ENCODE data around the gene KRT14. TPM values are rescaled to one million over a fixed set of nuclear protein-coding genes. Genes with fewer than 3 reads are reported as not detected.

Gene KRT14
- total and polyA plus RNA-seq, 2 donors (not counting 3 experiments of a cell fraction or from before 2014, with no cell fraction given) = 0.12 to 0.66 TPM

GRCh38 chr17:41547378-41547841, 39.3 kb downstream of the KRT14 start:
- Histone ChIP-seq H3K27ac (ENCODE audit: insufficient read depth, low read depth, low read length) (no peak overlapping the region), H3K9me3 (replicated peaks; ENCODE audit: control insufficient read depth, insufficient read depth, low read length) (no peaks in the 10 kb centered on the region), H3K79me2 (ENCODE audit: control insufficient read depth, insufficient read depth, low read length) (no peaks in the 10 kb centered on the region), H3K36me3 (ENCODE audit: control insufficient read depth in 2 of 2, extremely low read depth in 1 of 2, insufficient read depth in 2 of 2, low read length in 2 of 2) (no peaks in the 10 kb centered on the region), H3K27me3 (ENCODE audit: control insufficient read depth in 2 of 2, insufficient read depth in 2 of 2, low read length in 2 of 2) (no peaks in the 10 kb centered on the region), H3K4me3 (replicated peaks in 1 of 3; ENCODE audit: insufficient read depth in 1 of 3, low read depth in 1 of 3, low read length in 3 of 3) (no peak overlapping the region), H3K9ac (replicated peaks; ENCODE audit: extremely low read depth, insufficient read depth, low read length) (no peak overlapping the region), H2AFZ (ENCODE audit: low read depth, low read length) (peak overlapping the region; percentile 32), H3K4me1 (ENCODE audit: control insufficient read depth, extremely low read depth, insufficient read depth, low read length) (peaks cover 19% of the 10 kb centered on the region), H3K4me2 (ENCODE audit: insufficient read depth, low read length) (no peak overlapping the region), H3K9me1 (replicated peaks; ENCODE audit: control insufficient read depth, extremely low read depth, insufficient read depth, low read length) (no peaks in the 10 kb centered on the region), H4K20me1 (replicated peaks; ENCODE audit: control insufficient read depth, extremely low read depth, insufficient read depth, low read length) (no peaks in the 10 kb centered on the region)
- ChIA-PET POLR2A (interaction anchor here (2.2 kb wide), 1 partner anchor 26 kb away, joined by 6 read pairs; no protein-coding TSS in a partner anchor), CTCF (interaction anchor here (0.8 to 9.2 kb wide), 18 partner anchors 8 to 692 kb away, joined by 4 to 369 read pairs (median 28); partner anchors contain the start of genes EIF1, KRT15, KRT19 and KRT35)
- no peak for TF ChIP-seq FOS (IDR thresholded peaks at IDR 0.05; ENCODE audit: borderline replicate concordance, insufficient read depth, low read length)
- TF ChIP-seq GATA2 (IDR thresholded peaks at IDR 0.05; ENCODE audit: insufficient read depth, insufficient read length, low read depth, low read length) = no peak
- TF ChIP-seq POLR2AphosphoS5 (IDR thresholded peaks at IDR 0.05; ENCODE audit: insufficient read depth, low read depth, low read length) = no peak
- TF ChIP-seq POLR2A (IDR thresholded peaks at IDR 0.05; ENCODE audit: low read depth, low read length) = no peak
- no peak for TF ChIP-seq JUN (IDR thresholded peaks at IDR 0.05; ENCODE audit: borderline replicate concordance, insufficient read depth, insufficient read length, low read depth)
- TF ChIP-seq EZH2 (IDR thresholded peaks at IDR 0.05; ENCODE audit: borderline replicate concordance, low read depth, low read length, severe bottlenecking) = no peak
- no peak for TF ChIP-seq MAX (IDR thresholded peaks at IDR 0.05; ENCODE audit: insufficient read depth, insufficient read length)
- no peak for TF ChIP-seq CTCF (IDR thresholded peaks at IDR 0.05; ENCODE audit: extremely low read depth in 1 of 2, insufficient read depth in 1 of 2, low read depth in 1 of 2, low read length in 2 of 2)
- no peak for FAIRE-seq
- dilution Hi-C loops (cut with MboI; ENCODE audit: extremely low pct_ligation_motif_present, low sequenced_read_pairs) = no loop called here
- no peak for DNase-seq (ENCODE audit: low read depth, low spot score)
- intact Hi-C loops (cut with micrococcal nuclease) = loop anchor here (5.0 kb wide), 1 partner anchor 745 kb away; no protein-coding TSS in a partner anchor
- no TSS peak for BruUV-seq (replicated peaks)

Data from endothelial cell of umbilical vein (primary cell).